ENCODE results near the gene DNAAF8.

DNA sequence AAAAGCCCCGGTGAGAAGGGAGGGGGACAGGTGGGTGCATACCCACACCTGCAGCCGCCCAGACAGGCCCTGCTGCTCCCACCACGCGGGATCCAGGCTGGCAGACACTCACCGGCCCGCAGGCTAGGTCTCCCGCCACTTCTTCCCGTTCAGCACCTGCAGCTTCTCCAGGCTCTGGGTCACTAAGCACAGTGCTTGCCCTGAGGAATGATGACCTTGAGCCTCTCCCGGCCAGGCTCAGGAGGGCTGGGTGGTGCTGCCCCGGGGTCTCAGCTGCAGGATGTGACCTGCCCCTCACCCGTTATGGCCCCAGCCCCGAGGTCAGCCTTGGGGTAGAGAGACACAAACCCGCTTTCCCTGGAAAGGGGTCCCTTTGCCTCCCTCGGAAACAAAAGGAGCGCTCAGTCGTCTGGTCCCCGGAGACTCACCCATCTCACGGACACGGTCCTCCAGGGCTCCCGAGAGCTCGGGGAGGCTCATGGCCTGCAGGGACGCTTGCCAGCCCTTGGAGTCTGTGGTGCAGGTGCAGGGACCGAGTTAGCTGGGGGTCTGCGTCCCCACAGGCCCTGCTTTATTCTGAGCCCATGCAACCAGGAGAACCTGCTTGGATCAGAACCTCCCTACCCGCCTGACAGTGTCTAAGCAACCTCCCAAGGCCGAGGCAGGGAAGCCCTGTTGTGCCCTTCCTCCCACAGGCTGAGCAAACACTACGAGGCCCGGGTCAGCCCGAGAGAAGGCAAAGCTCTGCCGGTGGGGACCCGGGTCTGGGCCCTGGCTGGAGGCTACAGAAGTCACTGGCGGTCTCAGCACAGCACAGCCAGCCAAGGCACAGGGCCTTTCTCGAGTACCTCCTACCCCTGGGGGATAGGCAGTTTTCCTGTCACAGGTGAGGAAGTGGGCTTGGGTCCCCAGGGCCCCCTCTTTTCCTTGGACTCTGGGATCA, 37.2 kb upstream of the DNAAF8 start:
- TF ChIP-seq, protein P1, sequence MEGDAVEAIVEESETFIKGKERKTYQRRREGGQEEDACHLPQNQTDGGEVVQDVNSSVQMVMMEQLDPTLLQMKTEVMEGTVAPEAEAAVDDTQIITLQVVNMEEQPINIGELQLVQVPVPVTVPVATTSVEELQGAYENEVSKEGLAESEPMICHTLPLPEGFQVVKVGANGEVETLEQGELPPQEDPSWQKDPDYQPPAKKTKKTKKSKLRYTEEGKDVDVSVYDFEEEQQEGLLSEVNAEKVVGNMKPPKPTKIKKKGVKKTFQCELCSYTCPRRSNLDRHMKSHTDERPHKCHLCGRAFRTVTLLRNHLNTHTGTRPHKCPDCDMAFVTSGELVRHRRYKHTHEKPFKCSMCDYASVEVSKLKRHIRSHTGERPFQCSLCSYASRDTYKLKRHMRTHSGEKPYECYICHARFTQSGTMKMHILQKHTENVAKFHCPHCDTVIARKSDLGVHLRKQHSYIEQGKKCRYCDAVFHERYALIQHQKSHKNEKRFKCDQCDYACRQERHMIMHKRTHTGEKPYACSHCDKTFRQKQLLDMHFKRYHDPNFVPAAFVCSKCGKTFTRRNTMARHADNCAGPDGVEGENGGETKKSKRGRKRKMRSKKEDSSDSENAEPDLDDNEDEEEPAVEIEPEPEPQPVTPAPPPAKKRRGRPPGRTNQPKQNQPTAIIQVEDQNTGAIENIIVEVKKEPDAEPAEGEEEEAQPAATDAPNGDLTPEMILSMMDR (IDR thresholded peaks at IDR 0.05; ENCODE audit: poor library complexity, severe bottlenecking): no peak
- no peak for TF ChIP-seq MXI1 (conservative IDR thresholded peaks at IDR 0.05; ENCODE audit: poor library complexity, severe bottlenecking)
- no peak for TF ChIP-seq SMC3 (conservative IDR thresholded peaks at IDR 0.05; ENCODE audit: poor library complexity)
